IPS DF 4.7 (cell line): ENCODE measurements around the gene ANK3.

Experiments
- DNase-seq: peaks from one replicate; pipeline ENCODE4 v3.0.0-alpha.2; 2013; ENCODE audit warnings: low spot score; ENCODE audit errors: extremely low read depth

The ANK3 gene

DNA sequence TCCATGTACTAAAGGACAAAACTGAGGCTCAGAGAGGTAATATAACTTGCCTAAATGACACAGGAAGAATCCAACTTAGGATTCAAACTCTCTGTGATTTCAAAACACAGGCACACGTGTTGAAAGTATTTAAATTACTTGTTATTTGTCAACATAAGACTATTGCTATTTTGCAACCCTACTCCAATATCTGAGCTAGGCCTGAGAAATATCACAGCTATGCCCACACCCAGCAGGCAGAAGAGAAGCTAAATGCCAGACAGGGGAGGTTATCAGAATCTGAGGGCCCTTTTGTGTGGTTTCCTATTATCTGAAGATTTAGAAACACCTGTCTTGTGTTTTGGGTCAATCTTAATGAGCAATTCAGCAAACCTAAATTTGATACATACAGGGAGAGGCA lies 204.3 kb downstream of the ANK3 start:
- DNase-seq: no peak

GRCh38 chr10:60182691-60183090 lies 207.0 kb downstream of the ANK3 start:
- DNase-seq: no peak

DNA sequence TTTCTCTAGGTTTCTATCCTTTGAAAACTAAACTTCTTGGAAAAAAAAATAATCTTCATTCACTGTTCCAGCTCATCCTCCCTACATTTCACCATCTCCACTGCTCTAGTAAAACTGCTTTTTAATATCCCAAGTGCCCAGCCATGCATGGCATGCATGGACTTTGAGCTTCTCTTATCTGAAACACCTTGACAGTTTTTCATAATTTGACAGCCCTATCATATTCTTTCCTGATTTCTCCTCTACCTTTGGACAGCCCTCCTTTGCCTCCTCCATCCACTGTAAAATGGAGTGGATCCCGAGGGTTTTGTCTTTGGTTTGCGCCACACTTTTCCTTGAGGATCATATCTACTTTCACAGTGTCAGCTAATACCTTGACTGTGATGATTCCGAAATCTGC lies 212.8 kb downstream of the ANK3 start:
- DNase-seq: no peak

- DNase-seq: no peak
Measured at GRCh38 chr10:60175441-60175971, 214.2 kb downstream of the ANK3 start.

DNA sequence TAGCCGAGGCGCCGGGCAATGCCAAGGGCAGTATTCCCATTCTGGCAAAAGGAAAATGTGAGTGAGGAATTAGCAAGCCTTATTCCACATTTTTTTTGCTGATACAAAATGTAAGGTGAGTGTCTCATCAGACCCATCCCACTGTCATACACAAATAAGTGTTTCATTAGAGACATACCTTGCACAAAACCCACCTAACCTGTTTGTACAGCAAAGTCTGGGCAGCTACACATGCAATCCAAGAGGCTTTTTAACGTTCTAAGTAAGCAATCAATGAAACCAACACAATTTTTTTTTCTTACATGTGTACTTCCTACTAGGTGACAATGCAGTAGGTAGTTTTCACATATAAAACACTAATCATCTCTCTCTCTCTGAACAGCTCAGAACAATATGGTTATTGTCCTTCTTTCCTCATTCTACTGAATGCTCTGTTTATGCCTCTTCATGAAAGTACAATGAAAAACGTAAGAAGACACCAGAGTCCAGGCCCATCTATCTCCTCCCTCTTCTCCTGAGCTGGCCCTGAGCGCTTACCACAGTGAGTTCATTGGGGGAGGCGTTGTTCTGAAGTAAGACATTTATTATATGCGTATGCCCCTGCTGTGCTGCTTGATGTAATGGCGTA lies 217.2 kb downstream of the ANK3 start:
- DNase-seq: no peak

DNA sequence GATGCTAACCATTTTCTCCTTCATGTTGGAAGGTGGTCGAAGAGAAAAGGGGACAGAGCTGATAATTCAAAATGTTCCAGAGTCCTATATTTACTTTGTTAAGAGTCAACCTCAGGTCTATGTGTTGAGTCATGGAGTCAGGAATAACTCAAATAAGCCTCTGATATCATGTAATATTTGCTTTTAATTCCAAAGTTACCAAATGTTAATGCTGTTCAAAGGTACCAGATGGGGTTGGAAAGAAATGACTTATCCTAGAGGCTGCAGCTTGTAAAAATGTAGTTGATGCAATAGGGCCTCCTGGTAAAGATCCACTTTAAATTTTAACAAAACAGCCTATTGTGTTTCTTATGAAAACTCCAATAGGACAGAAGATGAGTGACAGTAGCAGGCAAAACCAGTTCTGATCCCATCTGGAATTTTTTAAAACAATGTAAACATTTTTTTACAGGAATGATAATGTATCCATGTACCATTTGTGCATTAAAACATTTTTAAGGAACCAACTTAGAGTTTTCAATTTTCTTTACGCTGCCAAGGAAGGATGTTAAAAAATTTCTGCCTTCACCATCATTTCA lies 218.2 kb downstream of the ANK3 start:
- DNase-seq: no peak

- no peak for DNase-seq
Measured at GRCh38 chr10:60170250-60170649, 219.4 kb downstream of the ANK3 start.

DNA sequence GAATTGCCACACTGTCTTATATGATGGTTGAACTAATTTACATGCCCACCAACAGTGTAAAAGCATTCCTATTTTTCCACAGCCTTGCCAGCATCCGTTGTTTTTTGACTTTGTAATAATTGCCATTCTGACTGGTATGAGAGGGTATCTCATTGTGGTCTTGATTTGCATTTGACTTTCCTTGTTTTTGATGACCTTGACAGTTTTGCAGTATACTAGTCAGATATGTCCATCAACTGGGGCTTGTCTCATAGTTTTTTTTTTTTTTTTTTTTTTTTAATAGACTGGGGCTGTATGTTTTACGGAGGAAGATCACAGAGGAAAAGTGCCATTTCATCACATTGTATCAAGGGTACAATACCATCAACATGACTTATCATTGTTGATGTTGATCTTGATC lies 220.6 kb downstream of the ANK3 start:
- no peak for DNase-seq

DNA sequence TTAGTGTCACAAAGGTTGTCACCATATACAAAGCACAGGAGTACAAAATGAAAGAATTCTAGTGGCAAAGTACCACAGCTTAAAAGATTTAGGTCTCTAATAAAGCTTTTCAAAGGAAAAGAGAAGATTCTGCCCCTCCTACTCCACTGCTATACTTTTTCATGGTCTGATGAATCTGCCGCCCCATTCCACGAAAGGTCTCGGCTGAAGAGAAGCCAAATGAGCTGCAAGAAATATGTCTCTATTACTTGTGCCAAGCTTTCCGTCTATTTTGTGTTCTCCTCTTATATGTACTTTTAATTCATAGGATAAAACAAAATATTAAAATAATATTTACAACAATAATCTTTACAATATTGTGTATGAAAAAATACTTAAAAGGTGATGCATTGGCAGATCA lies 222.6 kb downstream of the ANK3 start:
- DNase-seq: no peak

GRCh38 chr10:60163786-60164185 lies 225.9 kb downstream of the ANK3 start:
- DNase-seq: no peak

- DNase-seq: no peak
Measured at GRCh38 chr10:60162631-60163030, 227.0 kb downstream of the ANK3 start.

GRCh38 chr10:60155943-60156683 lies 233.6 kb downstream of the ANK3 start:
- DNase-seq: no peak

- DNase-seq: no peak
Measured at GRCh38 chr10:60155099-60155877, 234.4 kb downstream of the ANK3 start.

GRCh38 chr10:60149003-60149402 lies 240.7 kb downstream of the ANK3 start:
- no peak for DNase-seq

DNA sequence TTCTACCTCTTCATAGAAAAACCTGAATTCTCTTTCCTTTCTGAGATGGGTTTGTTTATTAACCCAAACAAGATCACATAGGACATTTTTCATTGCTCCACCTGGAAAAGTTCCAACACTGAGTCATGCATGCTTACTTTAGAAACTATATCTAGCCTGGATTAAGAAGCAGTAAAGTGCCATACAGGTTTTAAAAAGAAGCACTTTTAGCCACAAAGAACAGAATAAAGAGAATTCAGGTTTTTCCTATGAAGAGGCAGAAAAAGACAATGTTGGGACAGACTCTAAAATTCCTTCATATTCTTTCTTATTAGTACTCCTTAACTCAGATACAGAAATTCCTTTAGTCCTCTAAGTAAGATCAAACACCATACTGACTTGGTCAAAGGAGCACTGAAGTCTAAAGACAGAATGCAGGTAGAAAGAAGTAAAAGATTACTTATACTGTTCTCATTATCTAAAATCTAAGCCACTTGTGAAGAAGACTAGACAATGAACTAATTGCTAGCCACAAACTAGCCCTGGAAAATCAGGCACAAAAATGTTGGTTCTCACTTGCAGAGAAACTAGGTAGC lies 241.3 kb downstream of the ANK3 start:
- no peak for DNase-seq

- no peak for DNase-seq
Measured at GRCh38 chr10:60147576-60148265, 242.0 kb downstream of the ANK3 start.

DNA sequence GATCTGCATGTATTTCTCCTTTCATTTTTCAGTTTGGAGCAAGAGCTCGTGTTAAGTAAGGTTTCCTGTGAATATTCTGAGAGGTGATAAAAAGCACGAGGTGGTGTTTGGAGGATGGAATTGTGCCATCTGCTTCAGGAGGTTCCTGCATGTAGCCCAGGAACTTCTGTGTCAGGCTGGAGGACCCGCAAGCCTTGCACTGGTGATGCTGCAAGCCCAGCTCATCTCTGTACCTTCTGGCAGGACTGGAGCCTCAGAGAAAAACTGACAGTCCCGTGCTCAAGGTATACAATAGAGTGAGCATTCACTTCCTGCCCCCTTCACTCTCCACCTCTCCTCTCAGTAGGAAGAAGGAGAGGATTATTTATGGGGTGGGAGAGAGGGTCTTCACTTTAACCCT lies 242.7 kb downstream of the ANK3 start:
- no peak for DNase-seq

GRCh38 chr10:60144099-60144498 lies 245.6 kb downstream of the ANK3 start:
- no peak for DNase-seq

GRCh38 chr10:60142736-60143135 lies 246.9 kb downstream of the ANK3 start:
- DNase-seq: no peak

DNA sequence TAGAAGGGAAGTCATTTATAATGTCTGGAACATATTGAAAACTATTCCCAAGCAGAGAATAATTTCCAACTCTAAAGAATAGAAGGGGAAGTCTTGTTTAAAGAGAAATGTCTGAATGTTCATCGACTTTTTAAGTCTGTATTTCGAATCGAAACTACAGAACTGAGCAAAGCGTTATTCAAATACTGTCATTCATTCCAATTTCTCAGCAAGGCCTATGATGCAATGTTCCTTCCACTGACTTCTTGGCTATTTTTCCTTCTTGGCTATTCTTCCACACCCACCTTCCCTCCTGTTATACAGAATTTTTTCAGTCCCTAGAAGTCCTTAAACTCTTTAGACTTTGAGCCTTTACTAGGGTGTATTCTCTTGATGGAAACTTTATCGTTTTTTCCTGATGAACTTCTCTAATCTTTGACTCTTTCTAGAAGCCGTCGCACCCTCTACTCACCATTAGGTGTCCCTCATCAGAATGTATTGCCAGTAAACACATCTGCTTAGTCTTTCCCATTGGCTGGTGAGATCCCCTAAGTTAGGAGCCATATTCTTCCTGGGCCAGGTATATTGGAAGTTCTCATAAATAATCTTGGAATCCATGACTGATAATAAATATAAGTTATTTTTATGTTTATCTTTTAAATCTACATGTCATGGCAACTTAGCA lies 247.6 kb downstream of the ANK3 start:
- DNase-seq: no peak
